Measurements from ENCODE around the gene RCCD1. TPM values are rescaled to one million over a fixed set of nuclear protein-coding genes. Genes with fewer than 3 reads are reported as not detected.

The RCCD1 gene
- polyA plus RNA-seq, 1 donor from 2014 or later = 4.5 TPM

DNA sequence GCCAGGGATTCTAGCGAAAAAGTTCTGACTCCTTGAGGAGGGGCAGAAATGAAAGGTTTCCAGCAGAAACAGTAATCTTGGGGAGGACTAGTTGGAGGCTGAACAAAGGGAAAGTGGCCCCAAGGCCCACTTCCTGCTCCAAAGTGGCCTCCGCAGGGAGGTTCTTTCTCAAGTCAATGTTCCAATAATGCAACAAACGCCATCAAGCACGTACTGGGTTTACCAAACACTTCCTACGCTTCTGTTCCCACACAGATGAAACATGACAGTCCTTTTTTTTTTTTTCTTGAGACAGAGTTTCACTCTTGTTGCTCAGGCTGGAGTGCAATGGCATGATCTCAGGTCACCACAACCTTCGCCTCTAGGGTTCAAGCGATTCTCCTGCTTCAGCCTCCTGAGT is 9.6 kb upstream of the RCCD1 start:
- Histone ChIP-seq H3F3A (ENCODE audit: insufficient read depth, low read length, poor library complexity, severe bottlenecking) (no peaks in the 10 kb centered on the region), H3K9me2 (ENCODE audit: insufficient read depth, low read length) (no peaks in the 10 kb centered on the region), H3K9me3 (ENCODE audit: low read length) (no peaks in the 10 kb centered on the region), H2AFZ (ENCODE audit: low read depth, low read length) (no peak overlapping the region), H3K36me3 (ENCODE audit: insufficient read depth, low read length) (peaks cover 13% of the 10 kb centered on the region), H3K79me2 (replicated peaks; ENCODE audit: insufficient read depth, low read length) (no peaks in the 10 kb centered on the region), H3K4me2 (ENCODE audit: low read length) (no peak overlapping the region), H3K4me3 (ENCODE audit: low read length) (no peak overlapping the region), H3K9ac (ENCODE audit: low read length) (no peak overlapping the region), H3K27ac (ENCODE audit: low read length) (no peak overlapping the region), H3K27me3 (ENCODE audit: insufficient read depth, low read depth, low read length) (no peaks in the 10 kb centered on the region), H4K20me1 (ENCODE audit: insufficient read depth) (no peaks in the 10 kb centered on the region)
- TF ChIP-seq RAD21 (conservative IDR thresholded peaks at IDR 0.05) (no peak), TAF1 (IDR thresholded peaks at IDR 0.05; ENCODE audit: low read depth) (no peak), POLR2AphosphoS5 (IDR thresholded peaks at IDR 0.05) (no peak), EZH2 (IDR thresholded peaks at IDR 0.05; ENCODE audit: borderline replicate concordance, insufficient read depth, low read length, poor library complexity, severe bottlenecking) (no peak), SMC3 (conservative IDR thresholded peaks at IDR 0.05; ENCODE audit: poor library complexity) (no peak)
- TF ChIP-seq, protein P1, sequence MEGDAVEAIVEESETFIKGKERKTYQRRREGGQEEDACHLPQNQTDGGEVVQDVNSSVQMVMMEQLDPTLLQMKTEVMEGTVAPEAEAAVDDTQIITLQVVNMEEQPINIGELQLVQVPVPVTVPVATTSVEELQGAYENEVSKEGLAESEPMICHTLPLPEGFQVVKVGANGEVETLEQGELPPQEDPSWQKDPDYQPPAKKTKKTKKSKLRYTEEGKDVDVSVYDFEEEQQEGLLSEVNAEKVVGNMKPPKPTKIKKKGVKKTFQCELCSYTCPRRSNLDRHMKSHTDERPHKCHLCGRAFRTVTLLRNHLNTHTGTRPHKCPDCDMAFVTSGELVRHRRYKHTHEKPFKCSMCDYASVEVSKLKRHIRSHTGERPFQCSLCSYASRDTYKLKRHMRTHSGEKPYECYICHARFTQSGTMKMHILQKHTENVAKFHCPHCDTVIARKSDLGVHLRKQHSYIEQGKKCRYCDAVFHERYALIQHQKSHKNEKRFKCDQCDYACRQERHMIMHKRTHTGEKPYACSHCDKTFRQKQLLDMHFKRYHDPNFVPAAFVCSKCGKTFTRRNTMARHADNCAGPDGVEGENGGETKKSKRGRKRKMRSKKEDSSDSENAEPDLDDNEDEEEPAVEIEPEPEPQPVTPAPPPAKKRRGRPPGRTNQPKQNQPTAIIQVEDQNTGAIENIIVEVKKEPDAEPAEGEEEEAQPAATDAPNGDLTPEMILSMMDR (IDR thresholded peaks at IDR 0.05; ENCODE audit: poor library complexity, severe bottlenecking) = no peak
- TF ChIP-seq, protein P2, sequence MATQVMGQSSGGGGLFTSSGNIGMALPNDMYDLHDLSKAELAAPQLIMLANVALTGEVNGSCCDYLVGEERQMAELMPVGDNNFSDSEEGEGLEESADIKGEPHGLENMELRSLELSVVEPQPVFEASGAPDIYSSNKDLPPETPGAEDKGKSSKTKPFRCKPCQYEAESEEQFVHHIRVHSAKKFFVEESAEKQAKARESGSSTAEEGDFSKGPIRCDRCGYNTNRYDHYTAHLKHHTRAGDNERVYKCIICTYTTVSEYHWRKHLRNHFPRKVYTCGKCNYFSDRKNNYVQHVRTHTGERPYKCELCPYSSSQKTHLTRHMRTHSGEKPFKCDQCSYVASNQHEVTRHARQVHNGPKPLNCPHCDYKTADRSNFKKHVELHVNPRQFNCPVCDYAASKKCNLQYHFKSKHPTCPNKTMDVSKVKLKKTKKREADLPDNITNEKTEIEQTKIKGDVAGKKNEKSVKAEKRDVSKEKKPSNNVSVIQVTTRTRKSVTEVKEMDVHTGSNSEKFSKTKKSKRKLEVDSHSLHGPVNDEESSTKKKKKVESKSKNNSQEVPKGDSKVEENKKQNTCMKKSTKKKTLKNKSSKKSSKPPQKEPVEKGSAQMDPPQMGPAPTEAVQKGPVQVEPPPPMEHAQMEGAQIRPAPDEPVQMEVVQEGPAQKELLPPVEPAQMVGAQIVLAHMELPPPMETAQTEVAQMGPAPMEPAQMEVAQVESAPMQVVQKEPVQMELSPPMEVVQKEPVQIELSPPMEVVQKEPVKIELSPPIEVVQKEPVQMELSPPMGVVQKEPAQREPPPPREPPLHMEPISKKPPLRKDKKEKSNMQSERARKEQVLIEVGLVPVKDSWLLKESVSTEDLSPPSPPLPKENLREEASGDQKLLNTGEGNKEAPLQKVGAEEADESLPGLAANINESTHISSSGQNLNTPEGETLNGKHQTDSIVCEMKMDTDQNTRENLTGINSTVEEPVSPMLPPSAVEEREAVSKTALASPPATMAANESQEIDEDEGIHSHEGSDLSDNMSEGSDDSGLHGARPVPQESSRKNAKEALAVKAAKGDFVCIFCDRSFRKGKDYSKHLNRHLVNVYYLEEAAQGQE (IDR thresholded peaks at IDR 0.05; ENCODE audit: borderline replicate concordance) = no peak

DNA sequence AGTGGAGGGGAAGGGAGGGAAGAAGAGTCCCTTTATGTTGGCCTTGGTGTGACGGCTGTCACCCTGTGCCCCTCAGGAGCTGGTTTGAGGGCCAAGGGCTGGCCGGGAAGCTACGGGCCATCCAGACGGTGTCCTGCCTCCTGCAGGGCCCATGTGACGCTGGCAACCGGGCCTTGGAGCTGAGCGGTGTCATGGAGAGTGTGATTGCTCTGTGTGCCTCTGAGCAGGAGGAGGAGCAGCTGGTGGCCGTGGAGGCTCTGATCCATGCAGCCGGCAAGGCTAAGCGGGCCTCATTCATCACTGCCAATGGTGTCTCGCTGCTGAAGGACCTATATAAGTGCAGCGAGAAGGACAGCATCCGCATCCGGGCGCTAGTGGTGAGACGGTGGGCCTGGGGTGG is 8.1 kb upstream of the RCCD1 start:
- TF ChIP-seq SMC3 (conservative IDR thresholded peaks at IDR 0.05; ENCODE audit: poor library complexity) (no peak), POLR2AphosphoS5 (IDR thresholded peaks at IDR 0.05) (no peak), TAF1 (IDR thresholded peaks at IDR 0.05; ENCODE audit: low read depth) (no peak)
- Histone ChIP-seq H3K9me2 (ENCODE audit: insufficient read depth, low read length) (no peaks in the 10 kb centered on the region), H2AFZ (ENCODE audit: low read depth, low read length) (no peak overlapping the region), H3K9ac (ENCODE audit: low read length) (no peak overlapping the region), H3K4me3 (ENCODE audit: low read length) (no peak overlapping the region), H3K4me2 (ENCODE audit: low read length) (no peak overlapping the region), H3K27me3 (ENCODE audit: insufficient read depth, low read depth, low read length) (no peaks in the 10 kb centered on the region), H3F3A (ENCODE audit: insufficient read depth, low read length, poor library complexity, severe bottlenecking) (no peaks in the 10 kb centered on the region), H3K27ac (ENCODE audit: low read length) (no peak overlapping the region), H3K9me3 (ENCODE audit: low read length) (no peaks in the 10 kb centered on the region), H4K20me1 (ENCODE audit: insufficient read depth) (no peaks in the 10 kb centered on the region), H3K36me3 (ENCODE audit: insufficient read depth, low read length) (peaks cover 8% of the 10 kb centered on the region), H3K79me2 (replicated peaks; ENCODE audit: insufficient read depth, low read length) (no peaks in the 10 kb centered on the region)

DNA sequence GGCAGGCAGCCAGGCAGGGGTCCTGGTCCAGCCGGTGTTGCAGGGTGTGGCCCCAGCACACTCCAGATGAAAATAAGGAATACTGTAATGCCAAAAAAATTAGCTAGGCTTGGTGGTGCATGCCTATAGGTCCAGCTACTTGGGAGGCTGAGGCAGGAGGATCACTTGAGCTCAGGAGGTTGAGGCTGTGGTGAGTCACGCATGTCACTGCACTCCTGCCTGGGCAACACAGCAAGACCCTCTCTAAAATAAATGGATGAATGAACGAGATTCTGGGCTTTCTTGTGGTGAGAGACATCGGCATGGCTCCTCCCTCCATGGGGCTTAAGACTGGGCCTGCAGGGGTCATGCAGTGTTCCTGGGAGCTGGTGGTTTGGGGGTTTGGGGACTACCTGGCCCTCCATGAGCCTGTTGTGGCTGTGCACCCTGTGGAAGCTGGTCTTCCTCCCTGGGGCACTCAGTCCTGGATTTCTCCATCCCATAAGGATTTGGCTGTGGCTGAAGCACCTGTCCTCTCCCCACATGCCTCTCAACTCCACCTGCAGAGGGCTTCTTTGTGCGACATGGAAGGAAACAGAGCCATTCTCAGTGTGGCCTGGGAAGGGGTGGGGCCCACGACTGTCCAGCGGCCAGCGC is 7.6 kb upstream of the RCCD1 start:
- TF ChIP-seq, protein P1 (IDR thresholded peaks at IDR 0.05; ENCODE audit: poor library complexity, severe bottlenecking) = no peak
- TF ChIP-seq EP300 (conservative IDR thresholded peaks at IDR 0.05; ENCODE audit: poor library complexity, severe bottlenecking) = no peak
- TF ChIP-seq, protein P2 (IDR thresholded peaks at IDR 0.05; ENCODE audit: borderline replicate concordance) = no peak
- Histone ChIP-seq H3K4me2 (ENCODE audit: low read length) (no peak overlapping the region), H3K9me2 (ENCODE audit: insufficient read depth, low read length) (no peaks in the 10 kb centered on the region), H4K20me1 (ENCODE audit: insufficient read depth) (no peaks in the 10 kb centered on the region), H3K27ac (ENCODE audit: low read length) (no peak overlapping the region), H2AFZ (ENCODE audit: low read depth, low read length) (no peak overlapping the region), H3K4me3 (ENCODE audit: low read length) (no peak overlapping the region), H3K79me2 (replicated peaks; ENCODE audit: insufficient read depth, low read length) (no peaks in the 10 kb centered on the region), H3K9me3 (ENCODE audit: low read length) (no peaks in the 10 kb centered on the region), H3F3A (ENCODE audit: insufficient read depth, low read length, poor library complexity, severe bottlenecking) (no peaks in the 10 kb centered on the region), H3K36me3 (ENCODE audit: insufficient read depth, low read length) (peaks cover 7% of the 10 kb centered on the region), H3K9ac (ENCODE audit: low read length) (no peak overlapping the region), H3K27me3 (ENCODE audit: insufficient read depth, low read depth, low read length) (no peaks in the 10 kb centered on the region)

All from neural cell (in vitro differentiated cells).